Neuronal stem cell (in vitro differentiated cells): Measurements from ENCODE around the gene FOXQ1.

Experiments used
- DNase-seq: peaks from one replicate; pipeline ENCODE4 v3.0.0-alpha.2; 2013; ENCODE audit warnings: low spot score
- H2AFZ ChIP-seq: one replicate; pipeline ENCODE4 v1.6.1; 2013; ENCODE audit warnings: mild to moderate bottlenecking, low read length, inconsistent platforms
- H2AK5ac ChIP-seq: 2 replicates; pipeline ENCODE4 v1.6.1; 2013; ENCODE audit warnings: low read depth, mild to moderate bottlenecking, inconsistent platforms, low read length, moderate library complexity, mixed read lengths
- H2BK120ac ChIP-seq: 2 replicates; pipeline ENCODE4 v1.6.1; 2013; ENCODE audit warnings: low read depth, mild to moderate bottlenecking, inconsistent platforms, low read length, moderate library complexity, mixed read lengths
- H2BK12ac ChIP-seq: one replicate; pipeline ENCODE4 v1.6.1; 2013; ENCODE audit warnings: low read length, inconsistent platforms
- H2BK15ac ChIP-seq: 2 replicates; pipeline ENCODE4 v1.6.1; 2013; ENCODE audit warnings: mild to moderate bottlenecking, low read length, inconsistent platforms, mixed read lengths
- H2BK5ac ChIP-seq: one replicate; pipeline ENCODE4 v1.6.1; 2013; ENCODE audit warnings: inconsistent platforms, mild to moderate bottlenecking, low read length, moderate library complexity
- H3K14ac ChIP-seq: one replicate; pipeline ENCODE4 v1.6.1; 2013; ENCODE audit warnings: low read length, inconsistent platforms
- H3K18ac ChIP-seq: 2 replicates; pipeline ENCODE4 v1.6.1; 2013; ENCODE audit warnings: low read length, inconsistent platforms
- H3K23ac ChIP-seq: 2 replicates; pipeline ENCODE4 v1.6.1; 2013; ENCODE audit warnings: low read depth, mild to moderate bottlenecking, mixed read lengths, low read length, inconsistent platforms; ENCODE audit not compliant: poor library complexity
- H3K27ac ChIP-seq: replicated peaks from 3 replicates; pipeline ENCODE4 v1.5.1; 2013; ENCODE audit warnings: low read length, inconsistent platforms
- H3K27me3 ChIP-seq, 3 experiments: 2 replicates each; pipeline ENCODE4 v1.6.1; 2013; ENCODE audit warnings: low read length in 3 of 3, mild to moderate bottlenecking in 2 of 3, inconsistent platforms in 1 of 3, low read depth in 1 of 3, mixed read lengths in 1 of 3, moderate library complexity in 1 of 3; ENCODE audit not compliant: control insufficient read depth in 3 of 3, insufficient read depth in 3 of 3
- H3K36me3 ChIP-seq, 2 donors: replicated peaks in 1 of 2; 2 replicates each; pipeline ENCODE4 v1.6.1; 2013; ENCODE audit warnings: low read length in 2 of 2; ENCODE audit not compliant: control insufficient read depth in 2 of 2, insufficient read depth in 2 of 2
- H3K4ac ChIP-seq: 2 replicates; pipeline ENCODE4 v1.6.1; 2013; ENCODE audit warnings: inconsistent platforms, mild to moderate bottlenecking, low read length, moderate library complexity
- H3K4me1 ChIP-seq, 2 donors: 1 replicate in 1 of 2; 2 replicates in 1 of 2; pipeline ENCODE4 v1.6.1; 2013; ENCODE audit warnings: low read length in 2 of 2, low read depth in 1 of 2; ENCODE audit not compliant: control insufficient read depth in 2 of 2, insufficient read depth in 1 of 2
- H3K4me2 ChIP-seq: one replicate; pipeline ENCODE4 v1.6.1; 2013; ENCODE audit warnings: mild to moderate bottlenecking, low read length, inconsistent platforms; ENCODE audit not compliant: insufficient read depth, poor library complexity, severe bottlenecking
- H3K4me3 ChIP-seq, 2 donors: 2 replicates each; pipeline ENCODE4 v1.5.1; 2013; ENCODE audit warnings: low read length in 2 of 2, mild to moderate bottlenecking in 2 of 2, inconsistent platforms in 1 of 2, moderate library complexity in 1 of 2
- H3K79me1 ChIP-seq: one replicate; pipeline ENCODE4 v1.6.1; 2013; ENCODE audit warnings: low read depth, mild to moderate bottlenecking, inconsistent platforms, low read length, moderate library complexity
- H3K9ac ChIP-seq: one replicate; pipeline ENCODE4 v1.6.1; 2013; ENCODE audit warnings: mild to moderate bottlenecking, low read depth, low read length, inconsistent platforms; ENCODE audit not compliant: poor library complexity
- H3K9me3 ChIP-seq, 2 donors: replicated peaks in 1 of 2; 2 replicates each; pipeline versions ENCODE3 to v1.6.1; 2013; ENCODE audit warnings: low read length in 2 of 2, mild to moderate bottlenecking in 2 of 2, inconsistent platforms in 1 of 2, low read depth in 1 of 2, mixed read lengths in 1 of 2, moderate library complexity in 1 of 2; ENCODE audit not compliant: control insufficient read depth in 2 of 2, insufficient read depth in 1 of 2
- H4K8ac ChIP-seq: one replicate; pipeline ENCODE4 v1.6.1; 2013; ENCODE audit warnings: low read depth, mild to moderate bottlenecking, inconsistent platforms, low read length, moderate library complexity
- H4K91ac ChIP-seq: one replicate; pipeline ENCODE4 v1.6.1; 2013; ENCODE audit warnings: low read length, low read depth, mild to moderate bottlenecking, inconsistent platforms; ENCODE audit not compliant: poor library complexity
- WGBS, 2 donors: extraction: QIAGEN DNeasy Blood & Tissue Kit; methylation state at CpG; one replicate each; pipeline ENCODE4 v1.1.7; 2013; ENCODE audit warnings: missing lambda C conversion rate in 2 of 2, mixed read lengths in 1 of 2; ENCODE audit not compliant: insufficient read length in 2 of 2, insufficient replicate concordance in 1 of 2; ENCODE audit errors: extremely low coverage in 2 of 2; 5-methylcytosine and 5-hydroxymethylcytosine counted together

FOXQ1 gene

DNA sequence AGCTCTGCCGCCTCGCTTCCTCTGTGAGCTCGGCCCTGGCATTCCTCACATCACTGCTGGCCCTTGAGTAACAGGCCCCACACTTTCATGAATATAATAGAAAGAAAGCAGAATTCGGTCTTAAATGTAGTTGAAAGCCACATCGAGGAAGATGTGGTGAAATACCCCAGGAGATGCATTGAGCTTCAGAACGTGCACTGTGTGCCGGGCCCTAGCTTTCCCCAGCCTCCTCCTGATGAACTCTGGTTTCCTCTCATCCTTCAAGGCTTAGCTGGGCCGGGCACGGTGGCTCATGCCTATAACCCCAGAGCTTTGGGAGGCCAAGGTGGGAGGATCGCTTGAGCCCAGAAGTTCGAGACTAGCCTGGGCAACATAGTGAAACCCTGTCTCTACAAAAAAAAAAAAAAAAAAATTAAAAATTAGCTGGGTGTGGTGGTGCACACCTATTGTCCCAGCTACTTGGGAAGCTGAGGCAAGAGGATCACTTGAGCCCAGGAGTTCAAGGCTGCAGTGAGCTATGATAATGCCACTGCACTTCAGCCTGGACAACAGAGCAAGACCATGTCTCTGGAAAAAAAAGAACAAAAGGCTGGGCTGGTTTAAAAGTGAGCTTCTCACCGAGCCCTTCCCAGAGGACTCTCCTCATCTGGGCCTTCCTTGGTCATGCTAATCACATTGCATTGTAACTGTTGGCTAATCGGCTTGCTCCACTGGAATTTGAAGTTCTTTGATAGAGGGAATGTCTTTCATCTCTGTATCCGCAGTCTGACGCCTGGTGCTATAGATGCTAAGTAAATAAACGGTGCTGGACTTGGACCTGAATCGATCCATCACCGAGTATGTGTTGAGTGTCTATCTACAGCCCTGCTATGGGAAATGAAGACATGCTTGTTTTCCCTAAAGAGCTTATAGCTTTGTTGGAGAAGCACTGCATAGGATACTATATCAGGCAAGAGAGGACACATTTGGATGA is 43.8 kb upstream of the FOXQ1 start:
- H2BK15ac ChIP-seq = no peak overlapping the region
- H3K27me3 ChIP-seq = no peaks in the 10 kb centered on the region
- no peak overlapping the region for H3K27ac ChIP-seq
- no peak overlapping the region for H2BK5ac ChIP-seq
- no peak overlapping the region for H2BK12ac ChIP-seq
- H3K4me1 ChIP-seq = peaks cover 0 to 3% of the 10 kb centered on the region in 2 donors
- H4K91ac ChIP-seq = no peak overlapping the region
- H3K23ac ChIP-seq = no peak overlapping the region
- DNase-seq = no peak
- no peak overlapping the region for H2AFZ ChIP-seq
- H3K4me3 ChIP-seq = no peak overlapping the region
- H3K14ac ChIP-seq = no peak overlapping the region
- H3K9ac ChIP-seq = no peak overlapping the region
- no peaks in the 10 kb centered on the region for H3K36me3 ChIP-seq
- no CpG with 5 or more reads among the region's 18 CpGs for WGBS, 2 donors
- no peak overlapping the region for H3K18ac ChIP-seq
- no peak overlapping the region for H3K4ac ChIP-seq
- peaks cover 0 to 5% of the 10 kb centered on the region in 2 donors for H3K9me3 ChIP-seq
- no peaks in the 10 kb centered on the region for H3K79me1 ChIP-seq
- no peak overlapping the region for H3K4me2 ChIP-seq
- H4K8ac ChIP-seq = no peak overlapping the region
- H2BK120ac ChIP-seq = no peak overlapping the region
- H2AK5ac ChIP-seq = no peak overlapping the region

DNA sequence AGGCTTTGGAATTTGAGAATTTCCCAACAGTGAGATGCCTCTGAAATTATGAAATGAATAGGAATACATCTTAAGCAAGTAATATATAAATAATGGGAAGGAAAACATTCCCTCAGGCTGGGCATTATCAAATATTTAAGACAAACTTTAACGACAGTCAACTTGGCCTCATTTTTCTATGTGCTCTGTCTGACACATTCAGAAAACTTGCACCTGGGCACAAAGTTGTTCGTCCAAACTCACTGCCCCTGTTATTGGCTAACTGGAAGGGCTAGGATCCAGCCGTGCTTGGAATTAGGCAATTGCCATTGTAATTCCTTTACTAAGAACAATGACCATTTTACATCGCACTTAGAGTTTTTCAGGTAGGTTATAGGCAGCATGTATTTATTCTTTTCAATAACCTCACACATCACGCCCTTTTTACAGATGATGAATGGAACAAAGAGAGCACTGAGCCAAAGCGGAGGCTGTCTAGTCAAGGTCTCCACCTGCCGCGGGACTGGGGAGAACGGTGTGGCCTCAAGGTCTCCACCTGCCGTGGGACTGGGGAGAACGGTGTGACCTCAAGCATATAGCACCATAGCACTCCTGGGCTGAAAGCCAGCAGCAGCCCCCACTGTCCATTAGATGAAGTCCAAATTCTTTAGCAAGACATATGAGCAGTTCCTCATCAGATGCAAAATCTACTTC is 40.7 kb upstream of the FOXQ1 start:
- no peak overlapping the region for H4K8ac ChIP-seq
- no peak overlapping the region for H2BK120ac ChIP-seq
- WGBS, 2 donors = no CpG with 5 or more reads among the region's 11 CpGs

DNA sequence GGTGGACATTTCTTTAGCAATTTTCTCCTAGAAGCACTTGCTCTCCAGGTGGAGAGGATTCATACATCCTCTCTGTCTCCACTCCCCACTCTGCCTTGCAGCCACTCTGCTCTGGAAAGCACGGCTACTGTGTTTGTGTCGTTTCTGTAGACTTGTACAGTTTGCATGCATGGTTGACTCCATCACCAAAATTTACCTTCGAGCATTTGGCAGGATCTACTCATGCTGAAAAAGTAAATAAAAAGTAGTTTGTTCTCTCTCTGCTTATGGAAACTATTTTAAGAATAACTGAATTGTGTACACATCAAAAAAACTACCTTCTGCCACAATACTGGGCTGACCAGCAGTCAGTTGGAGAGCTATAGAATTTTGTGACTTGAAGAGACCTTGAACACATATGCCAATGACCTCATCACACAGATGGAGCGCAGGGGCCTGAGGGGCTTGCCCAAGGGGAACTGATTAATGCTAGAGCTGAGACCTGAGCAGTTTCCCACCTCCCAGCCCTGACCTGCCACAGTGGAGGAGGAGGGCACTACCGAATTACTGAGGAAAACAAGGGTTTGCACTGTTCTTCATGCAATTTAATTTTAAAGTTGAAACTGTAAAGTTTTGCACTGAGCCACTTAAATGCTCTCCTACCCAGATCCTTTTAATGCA is 33.7 kb upstream of the FOXQ1 start:
- Histone ChIP-seq H3K79me1 (no peaks in the 10 kb centered on the region), H4K8ac (no peak overlapping the region), H3K4me3 (no peak overlapping the region), H3K27ac (no peak overlapping the region), H2BK5ac (no peak overlapping the region), H3K9ac (no peak overlapping the region), H3K4me1 (no peaks in the 10 kb centered on the region), H2BK120ac (no peak overlapping the region), H3K9me3 (no peaks in the 10 kb centered on the region), H3K18ac (no peak overlapping the region), H3K23ac (no peak overlapping the region), H2BK12ac (no peak overlapping the region), H2AFZ (no peak overlapping the region), H3K4me2 (no peak overlapping the region), H3K27me3 (no peaks in the 10 kb centered on the region), H2AK5ac (no peak overlapping the region), H4K91ac (no peak overlapping the region), H3K14ac (no peak overlapping the region), H3K4ac (no peak overlapping the region), H3K36me3 (no peaks in the 10 kb centered on the region), H2BK15ac (no peak overlapping the region)
- no CpG with 5 or more reads among the region's 5 CpGs for WGBS, 2 donors
- DNase-seq = no peak

More for the DNA sequence above, 40.7 kb upstream of the FOXQ1 start:
- peaks cover 0 to 5% of the 10 kb centered on the region in 2 donors for H3K9me3 ChIP-seq
- H3K18ac ChIP-seq = no peak overlapping the region
- no peaks in the 10 kb centered on the region for H3K4me1 ChIP-seq
- no peaks in the 10 kb centered on the region for H3K79me1 ChIP-seq
- H3K4me2 ChIP-seq = no peak overlapping the region
- no peak overlapping the region for H3K27ac ChIP-seq
- no peak overlapping the region for H3K23ac ChIP-seq
- no peak overlapping the region for H2BK15ac ChIP-seq
- no peak overlapping the region for H3K4me3 ChIP-seq
- no peaks in the 10 kb centered on the region for H3K36me3 ChIP-seq
- H3K9ac ChIP-seq = no peak overlapping the region
- H2AK5ac ChIP-seq = peak overlapping the region; percentile 10
- no peak overlapping the region for H2BK12ac ChIP-seq
- no peak overlapping the region for H3K4ac ChIP-seq
- H2AFZ ChIP-seq = no peak overlapping the region
- no peaks in the 10 kb centered on the region for H3K27me3 ChIP-seq
- H2BK5ac ChIP-seq = no peak overlapping the region
- H4K91ac ChIP-seq = no peak overlapping the region
- no peak overlapping the region for H3K14ac ChIP-seq
- DNase-seq = no peak

DNA sequence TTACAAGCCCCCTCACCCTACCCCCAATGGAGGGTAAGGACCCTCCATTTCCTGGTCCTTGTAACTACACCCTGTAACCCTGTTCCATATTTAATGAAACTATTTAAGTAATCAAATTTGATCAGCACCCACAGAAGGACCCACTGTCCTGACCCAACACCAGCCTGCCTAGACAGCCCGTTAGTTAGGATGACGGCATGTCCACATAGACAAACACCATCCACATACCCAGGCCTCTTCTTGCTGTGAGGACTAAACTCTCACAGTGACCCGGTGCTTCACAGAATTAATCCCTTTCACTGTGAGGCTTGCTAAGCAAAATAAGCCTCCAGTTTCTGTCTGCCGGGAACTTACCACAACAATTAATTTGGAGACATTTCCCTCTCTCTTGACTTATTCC is 32.8 kb upstream of the FOXQ1 start:
- H2BK12ac ChIP-seq = no peak overlapping the region
- H3K27me3 ChIP-seq = no peaks in the 10 kb centered on the region

More for the DNA sequence above, 32.8 kb upstream of the FOXQ1 start:
- no peak overlapping the region for H3K27ac ChIP-seq
- H3K4me2 ChIP-seq = no peak overlapping the region
- no peak overlapping the region for H3K23ac ChIP-seq
- no peak overlapping the region for H2BK120ac ChIP-seq
- no peak overlapping the region for H2BK5ac ChIP-seq
- H2AK5ac ChIP-seq = no peak overlapping the region
- H3K4me3 ChIP-seq = no peak overlapping the region
- WGBS, 2 donors = no CpG with 5 or more reads among the region's 4 CpGs
- no peak overlapping the region for H3K9ac ChIP-seq
- no peak overlapping the region for H4K8ac ChIP-seq
- no peaks in the 10 kb centered on the region for H3K79me1 ChIP-seq
- no peaks in the 10 kb centered on the region for H3K4me1 ChIP-seq
- no peak for DNase-seq
- no peak overlapping the region for H3K18ac ChIP-seq
- H3K4ac ChIP-seq = no peak overlapping the region
- H4K91ac ChIP-seq = no peak overlapping the region
- no peaks in the 10 kb centered on the region for H3K9me3 ChIP-seq
- H2BK15ac ChIP-seq = no peak overlapping the region
- H3K14ac ChIP-seq = no peak overlapping the region
- H2AFZ ChIP-seq = no peak overlapping the region
- H3K36me3 ChIP-seq = no peaks in the 10 kb centered on the region
